ENCODE measurements around the gene RGS10. TPM values are rescaled to one million over a fixed set of nuclear protein-coding genes. Genes with fewer than 3 reads are reported as not detected.
A peak's percentile ranks its signal among the peaks of the same experiment; 100 is the strongest.
"Not testable (repeated sequence)": the region's sequence is repeated elsewhere in the genome, so short reads cannot be mapped to it uniquely, and the experiment has no call there.

RGS10 gene
- total RNA-seq, 1 experiment from 2014 or later: 33.1 TPM

DNA sequence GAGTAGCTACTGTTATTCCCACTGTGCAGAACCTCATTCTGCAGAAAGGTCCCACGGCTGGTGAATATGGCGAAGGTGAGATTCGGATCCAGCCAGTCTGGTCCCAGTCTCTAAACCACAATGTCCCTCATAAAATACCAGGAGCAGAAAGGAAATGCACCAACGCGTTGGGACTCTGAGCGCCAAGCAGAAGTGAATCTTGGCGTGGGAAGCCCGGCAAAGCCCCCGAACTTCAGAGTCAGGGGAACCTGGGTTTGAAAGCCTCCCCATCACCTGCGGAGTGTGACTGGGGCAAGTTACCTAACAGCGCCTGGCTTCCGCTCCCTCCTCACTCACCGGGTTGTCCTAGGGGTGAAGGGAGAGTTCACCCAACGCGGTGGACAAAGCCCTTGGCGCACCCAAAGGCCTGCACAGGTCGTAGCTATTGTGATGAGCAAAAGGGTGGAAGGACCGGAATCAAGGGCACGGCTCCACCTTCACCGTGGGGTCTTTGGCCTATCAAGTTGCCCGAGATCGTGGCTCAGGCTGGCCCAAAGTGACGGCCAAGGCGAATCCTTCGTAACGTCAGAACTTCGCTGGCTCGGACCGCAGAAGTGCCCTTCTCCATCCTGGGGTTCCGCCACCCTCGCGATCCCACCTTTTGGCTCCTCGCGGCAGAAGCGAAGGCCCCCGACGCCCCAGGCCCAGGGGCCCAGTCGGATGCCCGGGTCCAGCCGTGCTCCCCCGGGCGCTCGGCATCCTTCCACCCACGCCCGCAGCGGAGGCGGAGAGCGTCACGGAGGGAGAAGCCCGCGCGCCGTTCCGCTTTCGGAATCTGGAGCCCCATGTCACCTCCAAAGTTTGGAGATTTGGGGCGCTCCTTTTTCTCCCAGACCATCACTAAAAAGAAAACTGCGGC is 811 bp downstream of the RGS10 start:
- no peak for DNase-seq (ENCODE audit: low read depth, low spot score)
- in situ Hi-C loops (cut with HindIII; ENCODE audit: low pct_unique_long_range_greater_than_20kb, low sequenced_read_pairs): no loop called here

- DNase-seq (ENCODE audit: low read depth, low spot score): no peak
- in situ Hi-C loops (cut with HindIII; ENCODE audit: low pct_unique_long_range_greater_than_20kb, low sequenced_read_pairs): no loop called here
Measured at GRCh38 chr10:119541046-119541445, 1.5 kb downstream of the RGS10 start.

DNA sequence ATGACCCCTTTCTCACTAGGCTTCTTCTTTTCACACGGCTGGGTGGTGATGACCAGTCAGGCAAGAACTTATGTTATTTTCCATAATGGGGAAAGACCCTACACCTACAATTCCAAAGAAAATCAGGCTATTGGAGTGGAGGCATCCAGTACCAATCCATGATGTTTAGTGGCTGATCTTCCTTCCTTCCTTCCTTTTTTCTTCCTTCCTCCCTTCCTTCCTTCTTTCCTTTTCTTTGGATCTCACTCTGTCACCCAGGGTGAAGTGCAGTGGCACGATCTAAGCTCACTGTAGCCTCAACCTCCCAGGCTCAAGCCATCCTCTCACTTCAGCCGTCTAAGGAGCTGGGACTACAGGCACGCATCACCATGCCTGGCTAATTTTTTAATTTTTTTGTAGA is 2.5 kb downstream of the RGS10 start:
- in situ Hi-C loops (cut with HindIII; ENCODE audit: low pct_unique_long_range_greater_than_20kb, low sequenced_read_pairs): no loop called here
- DNase-seq (ENCODE audit: low read depth, low spot score): no peak

DNA sequence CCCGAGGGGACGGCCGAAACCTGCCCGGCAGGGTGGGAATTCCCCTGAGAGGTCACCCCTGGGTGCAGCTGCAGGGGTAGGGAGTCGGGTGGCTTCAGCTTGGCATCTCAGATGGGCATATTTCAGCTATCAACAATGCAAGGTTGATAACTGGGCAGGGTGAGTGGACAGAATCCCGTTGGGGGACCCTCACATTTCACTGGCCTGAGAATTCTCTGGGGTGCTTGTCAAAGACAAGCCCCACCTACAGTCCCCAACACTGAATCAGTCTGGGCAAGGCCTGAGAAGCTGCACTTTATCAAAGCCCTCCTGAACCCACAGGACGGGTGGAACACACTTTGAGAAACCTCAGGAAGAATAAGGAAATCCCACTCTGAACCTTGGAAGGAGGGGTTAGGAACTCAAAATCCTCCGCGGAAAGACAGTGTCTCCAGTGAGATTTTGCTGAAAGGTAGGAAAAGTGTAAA is 3.1 kb downstream of the RGS10 start:
- no peak for DNase-seq (ENCODE audit: low read depth, low spot score)
- in situ Hi-C loops (cut with HindIII; ENCODE audit: low pct_unique_long_range_greater_than_20kb, low sequenced_read_pairs): no loop called here

DNA sequence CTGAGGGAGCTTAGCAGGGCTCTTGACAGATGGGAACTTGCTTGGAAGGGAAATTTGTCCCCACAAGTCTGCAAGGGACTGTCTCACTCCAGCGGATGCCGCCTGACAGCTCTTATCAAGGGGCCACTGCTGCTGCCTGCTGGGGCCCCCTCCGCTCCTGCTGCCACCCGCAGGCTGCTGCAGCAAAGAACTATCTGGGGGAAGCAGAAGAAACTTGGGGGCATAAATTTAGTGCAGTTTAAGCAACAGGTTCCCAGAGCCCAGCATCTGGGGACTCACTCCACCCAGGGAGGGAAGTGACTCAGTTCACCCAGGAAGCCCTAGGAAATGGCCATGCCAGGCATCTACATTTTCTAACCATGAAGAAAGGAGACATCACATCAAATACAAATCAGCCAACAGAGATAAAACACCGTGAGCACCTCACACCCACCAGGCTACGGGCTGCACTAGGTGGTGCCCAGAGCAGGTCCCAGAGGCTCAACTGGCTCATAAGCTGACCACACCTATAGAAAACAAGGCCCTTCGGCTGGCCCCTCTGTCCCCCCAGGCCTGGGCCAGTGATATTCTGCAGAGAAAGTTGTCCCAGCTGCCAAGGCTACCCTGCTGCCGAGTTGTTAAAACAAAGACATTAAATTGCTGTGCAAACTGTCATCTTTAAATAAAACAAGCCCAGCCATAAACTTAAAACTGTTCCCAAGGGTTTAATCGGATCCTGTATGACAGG is 3.7 kb downstream of the RGS10 start:
- in situ Hi-C loops (cut with HindIII; ENCODE audit: low pct_unique_long_range_greater_than_20kb, low sequenced_read_pairs): no loop called here
- no peak for DNase-seq (ENCODE audit: low read depth, low spot score)

DNA sequence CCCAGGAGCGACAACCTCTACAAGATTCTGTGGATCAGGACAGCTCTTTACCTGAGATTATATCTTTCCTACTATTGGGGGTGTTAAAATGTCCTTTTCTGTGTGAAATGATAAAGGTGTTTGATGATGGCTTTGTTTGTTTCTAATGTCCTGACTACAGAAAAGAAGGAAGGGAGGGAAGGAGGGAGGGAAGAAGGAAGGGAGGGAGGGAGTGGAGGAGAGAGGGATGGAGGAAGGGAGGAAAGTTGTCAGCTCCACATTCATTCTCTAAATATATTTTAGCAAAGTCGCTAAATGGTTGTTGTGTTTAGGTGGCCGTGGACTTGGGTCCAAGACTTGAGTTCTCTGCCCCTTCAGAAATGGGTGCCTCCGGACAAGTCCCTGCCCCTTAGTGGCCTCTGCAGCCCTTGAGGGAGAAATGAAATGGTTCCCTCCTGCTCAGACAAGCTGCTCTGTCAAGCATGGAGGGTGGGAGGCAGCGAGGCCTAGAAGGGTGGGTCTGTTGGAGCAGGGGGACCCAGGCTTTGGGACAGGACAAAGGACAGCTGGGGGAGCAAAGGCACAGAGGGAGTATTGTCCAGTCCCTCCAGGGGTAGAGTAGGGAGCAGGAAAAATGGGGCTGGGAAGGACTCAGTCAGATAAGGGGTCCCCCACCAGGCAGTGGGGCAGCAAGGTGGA is 4.4 kb downstream of the RGS10 start:
- in situ Hi-C loops (cut with HindIII; ENCODE audit: low pct_unique_long_range_greater_than_20kb, low sequenced_read_pairs): no loop called here
- no peak for DNase-seq (ENCODE audit: low read depth, low spot score)

DNA sequence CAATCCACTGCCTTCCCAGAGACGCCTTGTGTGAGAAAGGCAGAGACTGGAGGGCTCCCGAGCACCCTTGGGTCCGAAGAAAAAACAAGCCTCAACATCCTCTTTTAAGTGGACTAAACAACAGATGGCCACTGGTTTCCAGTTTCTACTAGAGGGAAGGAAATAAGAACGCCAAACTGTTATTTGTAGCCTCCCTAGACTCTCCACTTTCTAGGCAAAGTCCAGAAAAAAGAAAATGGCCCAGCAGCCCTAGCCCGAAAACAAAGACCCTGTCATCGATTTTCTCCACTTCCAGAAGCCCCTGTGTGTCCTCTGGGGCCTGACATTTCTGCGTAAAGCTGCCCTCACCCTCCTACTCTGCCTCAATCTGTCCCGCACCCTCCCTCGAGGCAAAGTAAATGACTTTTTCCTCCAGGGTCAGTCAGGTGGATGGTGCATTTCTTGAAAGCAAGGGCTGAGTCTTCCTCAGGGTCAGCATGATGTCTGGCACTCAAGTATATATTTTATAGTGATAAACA is 6.0 kb downstream of the RGS10 start:
- no peak for DNase-seq (ENCODE audit: low read depth, low spot score)
- in situ Hi-C loops (cut with HindIII; ENCODE audit: low pct_unique_long_range_greater_than_20kb, low sequenced_read_pairs): no loop called here

- in situ Hi-C loops (cut with HindIII; ENCODE audit: low pct_unique_long_range_greater_than_20kb, low sequenced_read_pairs): no loop called here
Measured at GRCh38 chr10:119535837-119536507, 6.5 kb downstream of the RGS10 start.

DNA sequence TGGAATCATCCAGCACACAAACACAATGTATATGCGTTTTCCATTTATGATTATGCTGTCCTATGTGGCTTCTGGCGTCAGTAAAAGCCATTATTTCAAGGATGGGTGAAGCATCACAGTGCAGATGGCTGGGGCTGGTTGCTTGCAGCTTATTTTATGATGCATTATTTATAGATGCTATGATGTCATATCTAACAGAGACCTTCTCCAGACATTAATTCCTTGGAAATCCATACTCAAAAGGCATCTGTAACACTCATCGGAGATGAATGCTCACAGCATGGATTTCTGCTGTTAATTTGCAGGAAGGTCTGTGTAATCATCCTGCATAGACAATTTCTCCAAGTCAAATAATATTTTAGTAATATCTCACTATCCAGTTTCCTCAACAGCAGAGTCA is 7.2 kb downstream of the RGS10 start:
- no peak for DNase-seq (ENCODE audit: low read depth, low spot score)
- in situ Hi-C loops (cut with HindIII; ENCODE audit: low pct_unique_long_range_greater_than_20kb, low sequenced_read_pairs): no loop called here

More at GRCh38 chr10:119535837-119536507, 6.5 kb downstream of the RGS10 start:
- DNase-seq (ENCODE audit: low read depth, low spot score): no peak

GRCh38 chr10:119533473-119533872 is 9.0 kb downstream of the RGS10 start:
- in situ Hi-C loops (cut with HindIII; ENCODE audit: low pct_unique_long_range_greater_than_20kb, low sequenced_read_pairs): no loop called here
- no peak for DNase-seq (ENCODE audit: low read depth, low spot score)

DNA sequence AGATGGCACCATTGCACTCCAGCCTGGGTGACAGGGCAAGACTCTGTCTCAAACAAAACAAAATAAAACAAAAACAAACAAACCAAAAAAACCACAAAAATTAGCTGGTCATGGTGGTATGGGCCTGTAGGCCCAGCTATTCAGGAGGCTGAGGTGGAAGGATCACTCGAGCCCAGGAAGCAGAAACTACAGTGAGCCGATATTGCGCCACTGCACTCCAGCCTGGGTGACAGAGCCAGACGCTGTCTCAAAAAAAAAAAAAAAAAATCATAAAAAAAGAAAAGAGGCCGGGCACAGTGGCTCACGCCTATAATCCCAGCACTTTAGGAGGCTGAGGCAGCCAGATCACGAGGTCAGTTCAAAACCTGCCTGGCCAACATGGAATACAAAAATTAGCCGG is 9.7 kb downstream of the RGS10 start:
- DNase-seq (ENCODE audit: low read depth, low spot score); in situ Hi-C loops (cut with HindIII; ENCODE audit: low pct_unique_long_range_greater_than_20kb, low sequenced_read_pairs): not testable (repeated sequence)

DNA sequence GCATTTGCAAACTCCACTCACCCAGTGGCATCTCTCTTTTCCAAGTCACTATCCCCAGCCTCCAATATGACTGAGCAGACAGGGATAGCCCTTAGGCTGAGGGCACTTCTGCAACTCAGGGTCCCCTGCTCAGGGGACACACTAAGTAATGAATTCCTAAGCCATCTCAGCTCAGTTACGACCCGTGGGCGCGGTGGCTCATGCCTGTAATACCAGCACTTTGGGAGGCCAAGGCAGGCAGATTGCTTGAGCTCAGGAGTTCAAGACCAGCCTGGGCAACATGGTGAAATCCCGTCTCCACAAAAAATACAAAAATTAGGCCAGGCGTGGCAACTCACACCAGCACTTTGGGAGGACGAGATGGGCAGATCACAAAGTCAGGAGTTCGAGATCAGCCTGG is 10.3 kb downstream of the RGS10 start:
- DNase-seq (ENCODE audit: low read depth, low spot score); in situ Hi-C loops (cut with HindIII; ENCODE audit: low pct_unique_long_range_greater_than_20kb, low sequenced_read_pairs): not testable (repeated sequence)

DNA sequence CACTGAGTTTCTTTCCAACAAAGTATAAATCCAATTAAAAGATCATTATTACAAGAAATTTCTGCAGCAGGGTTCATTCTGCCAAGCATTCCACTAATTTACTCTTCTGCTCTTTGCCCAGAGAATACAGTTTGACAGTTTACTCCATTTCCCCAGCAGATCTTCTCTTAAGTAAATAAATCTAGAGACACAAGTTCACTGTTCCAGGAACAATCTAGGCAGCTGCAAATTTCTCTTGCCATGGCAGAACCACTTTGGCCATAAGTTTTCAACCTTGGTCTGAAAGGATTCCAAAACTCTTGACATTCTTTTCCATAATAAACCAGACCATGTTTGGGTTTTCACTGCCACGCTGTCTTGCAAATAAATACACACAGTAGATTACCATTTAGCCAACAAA is 11.5 kb downstream of the RGS10 start:
- in situ Hi-C loops (cut with HindIII; ENCODE audit: low pct_unique_long_range_greater_than_20kb, low sequenced_read_pairs): no loop called here

GRCh38 chr10:119528663-119529237 is 13.8 kb downstream of the RGS10 start:
- DNase-seq (ENCODE audit: low read depth, low spot score): peak; percentile 41
- in situ Hi-C loops (cut with HindIII; ENCODE audit: low pct_unique_long_range_greater_than_20kb, low sequenced_read_pairs): not testable (repeated sequence)

More for the DNA sequence above, 11.5 kb downstream of the RGS10 start:
- DNase-seq (ENCODE audit: low read depth, low spot score): no peak

- in situ Hi-C loops (cut with HindIII; ENCODE audit: low pct_unique_long_range_greater_than_20kb, low sequenced_read_pairs): no loop called here
- peak; percentile 8 for DNase-seq (ENCODE audit: low read depth, low spot score)
Measured at GRCh38 chr10:119526621-119527592, 15.6 kb downstream of the RGS10 start.

DNA sequence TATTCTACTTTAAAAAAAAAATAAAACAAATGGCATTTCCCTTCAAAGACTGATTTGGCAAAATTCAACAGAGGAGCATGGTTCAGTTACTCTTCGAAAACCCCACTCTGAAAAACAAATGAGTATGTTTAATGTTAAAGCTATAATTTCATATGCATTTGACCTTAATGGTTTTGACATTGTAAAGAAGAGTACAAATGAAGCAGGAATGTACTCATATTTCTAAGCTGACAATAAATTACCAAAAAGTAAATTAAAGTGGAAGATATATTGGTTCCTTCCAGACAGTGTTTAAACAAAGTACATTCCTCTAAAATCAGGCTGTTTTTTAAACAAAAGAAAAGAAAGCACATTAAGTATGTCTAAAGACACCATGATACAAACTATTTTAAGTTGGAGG is 16.4 kb downstream of the RGS10 start:
- no peak for DNase-seq (ENCODE audit: low read depth, low spot score)
- in situ Hi-C loops (cut with HindIII; ENCODE audit: low pct_unique_long_range_greater_than_20kb, low sequenced_read_pairs): no loop called here
